Measurements from ENCODE around the gene TBC1D25. TPM values are rescaled to one million over a fixed set of nuclear protein-coding genes. Genes with fewer than 3 reads are reported as not detected.

TBC1D25 gene
- total RNA-seq, 3 donors from 2014 or later (not counting 1 experiment from before 2014, with no cell fraction given) = 34.9 to 41.8 (median 36.1) TPM

DNA sequence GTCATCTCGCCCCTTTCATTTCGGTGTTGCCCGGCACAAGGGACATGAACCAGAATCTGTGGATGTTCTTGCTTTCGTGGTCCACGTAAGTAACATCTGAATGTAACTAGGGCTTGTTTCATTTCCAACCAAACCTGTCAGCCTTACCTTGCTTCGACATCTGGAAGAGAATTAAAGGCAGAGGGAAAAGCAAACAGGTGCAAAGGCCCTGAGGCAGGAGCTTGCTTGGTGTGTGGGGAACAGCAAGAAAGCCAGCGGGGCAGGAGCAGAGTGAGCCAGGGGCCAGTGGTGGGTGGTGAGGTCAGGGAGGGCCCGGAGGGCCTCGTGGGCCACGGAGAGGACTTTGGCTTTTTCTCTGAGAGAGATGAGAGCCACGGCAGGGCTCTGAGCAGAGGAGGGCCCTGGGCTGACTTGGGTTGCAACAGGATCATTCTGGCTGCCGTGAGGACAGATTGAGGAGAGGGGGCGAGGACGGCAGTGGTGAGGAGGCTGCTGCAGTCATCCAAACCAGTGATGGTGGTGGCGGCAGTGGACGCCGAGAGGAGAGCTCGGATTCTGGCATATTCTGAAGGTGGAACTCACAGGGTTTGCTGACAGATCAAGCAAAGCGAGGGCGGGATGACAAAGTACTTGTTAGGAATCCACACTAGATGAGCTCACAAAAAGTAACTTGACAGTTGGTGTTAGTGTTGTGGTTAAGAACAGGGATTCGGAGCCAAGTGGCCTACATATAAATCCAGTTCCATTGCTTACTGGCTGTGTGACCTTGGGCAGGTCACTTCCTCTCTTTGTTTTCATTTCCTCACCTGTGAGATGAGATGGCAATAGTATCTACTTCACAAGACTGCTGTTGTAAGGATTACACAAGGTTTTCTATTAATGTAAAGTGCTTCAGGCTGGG is 50.9 kb downstream of the TBC1D25 start:
- TF ChIP-seq, protein P1, sequence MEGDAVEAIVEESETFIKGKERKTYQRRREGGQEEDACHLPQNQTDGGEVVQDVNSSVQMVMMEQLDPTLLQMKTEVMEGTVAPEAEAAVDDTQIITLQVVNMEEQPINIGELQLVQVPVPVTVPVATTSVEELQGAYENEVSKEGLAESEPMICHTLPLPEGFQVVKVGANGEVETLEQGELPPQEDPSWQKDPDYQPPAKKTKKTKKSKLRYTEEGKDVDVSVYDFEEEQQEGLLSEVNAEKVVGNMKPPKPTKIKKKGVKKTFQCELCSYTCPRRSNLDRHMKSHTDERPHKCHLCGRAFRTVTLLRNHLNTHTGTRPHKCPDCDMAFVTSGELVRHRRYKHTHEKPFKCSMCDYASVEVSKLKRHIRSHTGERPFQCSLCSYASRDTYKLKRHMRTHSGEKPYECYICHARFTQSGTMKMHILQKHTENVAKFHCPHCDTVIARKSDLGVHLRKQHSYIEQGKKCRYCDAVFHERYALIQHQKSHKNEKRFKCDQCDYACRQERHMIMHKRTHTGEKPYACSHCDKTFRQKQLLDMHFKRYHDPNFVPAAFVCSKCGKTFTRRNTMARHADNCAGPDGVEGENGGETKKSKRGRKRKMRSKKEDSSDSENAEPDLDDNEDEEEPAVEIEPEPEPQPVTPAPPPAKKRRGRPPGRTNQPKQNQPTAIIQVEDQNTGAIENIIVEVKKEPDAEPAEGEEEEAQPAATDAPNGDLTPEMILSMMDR (IDR thresholded peaks at IDR 0.05) = no peak
- no peaks in the 10 kb centered on the region for H3K36me3 Mint-ChIP-seq
- Histone ChIP-seq H3K9me3 (ENCODE audit: control insufficient read depth, insufficient read depth, low read length) (no peaks in the 10 kb centered on the region), H3K27me3 (ENCODE audit: control insufficient read depth, insufficient read depth, low read length) (no peaks in the 10 kb centered on the region), H3K27ac (ENCODE audit: low read length) (no peak overlapping the region), H3K4me1 (ENCODE audit: control insufficient read depth, insufficient read depth, low read length) (no peaks in the 10 kb centered on the region), H3K36me3 (ENCODE audit: control insufficient read depth, insufficient read depth, low read length) (no peaks in the 10 kb centered on the region), H3K4me3 (ENCODE audit: low read length) (no peak overlapping the region)
- ATAC-seq (no peak), DNase-seq (no peak)
- H3K27me3 Mint-ChIP-seq (ENCODE audit: low read depth in 2 of 2) = no peaks in the 10 kb centered on the region
- WGBS (ENCODE audit: insufficient coverage) = 92% methylated on average over 20 of the region's 21 CpGs
- H3K4me1 Mint-ChIP-seq = no peaks in the 10 kb centered on the region
- no peaks in the 10 kb centered on the region for H3K9me3 Mint-ChIP-seq
- intact Hi-C loops (cut with micrococcal nuclease) = no loop called here
- H3K4me3 Mint-ChIP-seq = no peak overlapping the region
- no peak overlapping the region for H3K27ac Mint-ChIP-seq

DNA sequence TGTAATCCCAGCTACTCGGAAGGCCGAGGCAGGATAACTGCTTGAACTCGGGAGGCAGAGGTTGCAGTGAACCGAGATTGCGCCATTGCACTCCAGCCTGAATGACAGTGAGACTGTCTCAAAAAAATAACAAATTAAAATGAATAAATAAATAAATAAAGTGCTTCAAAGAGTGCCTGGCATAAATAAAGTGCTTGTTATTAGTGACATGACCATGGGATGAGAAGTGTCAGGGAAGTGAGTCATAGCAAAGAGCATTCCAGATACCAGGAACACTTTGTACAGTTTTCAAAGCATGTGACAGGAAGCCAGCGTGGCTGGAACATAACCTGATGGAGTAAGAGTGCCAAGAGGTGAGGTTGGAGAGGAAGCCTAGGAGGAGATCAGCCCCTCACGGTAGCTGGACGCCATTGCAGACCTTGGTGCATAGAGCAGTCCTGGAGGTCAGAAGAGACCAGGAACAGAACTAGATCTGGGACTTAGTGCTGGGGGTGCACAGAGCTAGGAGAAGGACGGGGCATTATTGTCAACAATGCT is 51.8 kb downstream of the TBC1D25 start:
- Histone ChIP-seq H3K27me3 (ENCODE audit: control insufficient read depth, insufficient read depth, low read length) (no peaks in the 10 kb centered on the region), H3K36me3 (ENCODE audit: control insufficient read depth, insufficient read depth, low read length) (no peaks in the 10 kb centered on the region), H3K4me3 (ENCODE audit: low read length) (no peak overlapping the region), H3K4me1 (ENCODE audit: control insufficient read depth, insufficient read depth, low read length) (no peaks in the 10 kb centered on the region), H3K9me3 (ENCODE audit: control insufficient read depth, insufficient read depth, low read length) (no peaks in the 10 kb centered on the region), H3K27ac (ENCODE audit: low read length) (no peak overlapping the region)
- H3K27me3 Mint-ChIP-seq (ENCODE audit: low read depth in 2 of 2) = no peaks in the 10 kb centered on the region
- no peaks in the 10 kb centered on the region for H3K9me3 Mint-ChIP-seq
- DNase-seq (no peak), ATAC-seq (no peak)
- TF ChIP-seq, protein P1 (IDR thresholded peaks at IDR 0.05) = no peak
- H3K4me1 Mint-ChIP-seq = no peaks in the 10 kb centered on the region
- H3K36me3 Mint-ChIP-seq = no peaks in the 10 kb centered on the region
- intact Hi-C loops (cut with micrococcal nuclease) = no loop called here
- 78% methylated on average over 8 of the region's 9 CpGs for WGBS (ENCODE audit: insufficient coverage)
- no peak overlapping the region for H3K27ac Mint-ChIP-seq
- no peak overlapping the region for H3K4me3 Mint-ChIP-seq

DNA sequence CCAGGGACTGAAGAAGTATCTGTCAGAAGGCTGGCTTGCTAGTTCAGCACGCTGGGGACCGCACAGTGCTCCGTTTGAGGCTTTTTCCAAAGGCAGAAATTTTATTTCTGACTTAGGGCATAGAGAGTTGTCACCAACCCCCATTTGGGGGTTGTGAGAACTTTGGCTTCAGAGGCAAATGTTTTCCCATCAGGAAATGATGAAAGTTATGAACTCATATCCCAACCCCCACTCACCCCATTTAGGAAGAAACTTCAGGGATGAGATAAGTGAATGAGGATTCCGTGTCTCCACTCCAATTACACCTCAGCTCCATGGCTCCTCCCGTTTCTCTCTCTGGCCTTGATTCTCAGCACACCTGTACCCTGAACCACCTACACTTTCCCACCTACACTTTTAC is 53.5 kb downstream of the TBC1D25 start:
- H3K4me3 ChIP-seq (ENCODE audit: low read length) = no peak overlapping the region
- H3K9me3 Mint-ChIP-seq = no peaks in the 10 kb centered on the region
- intact Hi-C loops (cut with micrococcal nuclease) = no loop called here
- H3K27ac ChIP-seq (ENCODE audit: low read length) = no peak overlapping the region
- H3K27ac Mint-ChIP-seq = no peak overlapping the region
- no peaks in the 10 kb centered on the region for H3K36me3 Mint-ChIP-seq
- peaks cover 6% of the 10 kb centered on the region for H3K4me1 ChIP-seq (ENCODE audit: control insufficient read depth, insufficient read depth, low read length)
- peaks cover 10% of the 10 kb centered on the region in 2 donors for H3K4me1 Mint-ChIP-seq
- WGBS (ENCODE audit: insufficient coverage) = 90% methylated on average over 5 of the region's 5 CpGs
- TF ChIP-seq, protein P1 (IDR thresholded peaks at IDR 0.05) = no peak
- no peak for ATAC-seq
- DNase-seq = no peak
- H3K36me3 ChIP-seq (ENCODE audit: control insufficient read depth, insufficient read depth, low read length) = no peaks in the 10 kb centered on the region
- H3K27me3 ChIP-seq (ENCODE audit: control insufficient read depth, insufficient read depth, low read length) = no peaks in the 10 kb centered on the region
- no peaks in the 10 kb centered on the region for H3K9me3 ChIP-seq (ENCODE audit: control insufficient read depth, insufficient read depth, low read length)
- no peak overlapping the region for H3K4me3 Mint-ChIP-seq
- H3K27me3 Mint-ChIP-seq (ENCODE audit: low read depth in 2 of 2) = no peaks in the 10 kb centered on the region
